Measurements from ENCODE around the gene SNRK.

- TF ChIP-seq CTCF (IDR thresholded peaks at IDR 0.05; ENCODE audit: borderline replicate concordance, extremely low read depth, low read length, poor library complexity, severe bottlenecking) (no peak), EZH2 (IDR thresholded peaks at IDR 0.05; ENCODE audit: borderline replicate concordance, low read depth, low read length, severe bottlenecking) (no peak)
These were observed 10.2 kb downstream of the SNRK start for GRCh38 chr3:43296565-43296964.

Data from DND-41 (cell line).